Ovary (tissue), 3 donors: Measurements from ENCODE around the gene MAP7D3.

ENCODE experiments used
- CTCF ChIP-seq, 3 donors: fragments of 450-650 bp in 2 of 3; fragments of 200-600 bp in 1 of 3; IDR thresholded peaks; one replicate each; pipeline versions ENCODE4 v1.5.1 to v1.8.0; 2016 to 2022; ENCODE audit warnings: antibody characterized with exemption in 3 of 3, mild to moderate bottlenecking in 1 of 3
- EP300 ChIP-seq: sonication (generic); formaldehyde crosslinking; IDR thresholded peaks from one replicate; pipeline ENCODE4 v1.6.1; 2017; ENCODE audit warnings: antibody characterized with exemption
- donor health status: DM: no; HTN: no; CAD: no.

- TF ChIP-seq CTCF (IDR thresholded peaks at IDR 0.05) (no peak), EP300 (no peak)
Measured at GRCh38 chrX:136192839-136193414, 58.3 kb downstream of the MAP7D3 start.
